Fibroblast of lung (primary cell): Measurements from ENCODE around the gene BLTP3B. TPM values are rescaled to one million over a fixed set of nuclear protein-coding genes. Genes with fewer than 3 reads are reported as not detected.

ENCODE experiments used
- DNase-seq, 2 donors: peaks; one replicate each; pipeline versions ENCODE4 v3.0.0 to v3.0.0-alpha.2; 2010; ENCODE audit warnings: low read depth in 2 of 2
- H2AFZ ChIP-seq: 2 replicates; pipeline ENCODE4 v1.5.1; 2012; ENCODE audit warnings: low read length, control low read depth, inconsistent platforms
- H3K27ac ChIP-seq: 2 replicates; pipeline ENCODE4 v1.5.1; 2011; ENCODE audit warnings: low read length, control low read depth; ENCODE audit not compliant: insufficient read depth
- H3K27me3 ChIP-seq: 2 replicates; pipeline ENCODE4 v1.5.1; 2011; ENCODE audit warnings: mild to moderate bottlenecking, low read length; ENCODE audit not compliant: control insufficient read depth, insufficient read depth
- H3K36me3 ChIP-seq: 2 replicates; pipeline ENCODE4 v1.5.1; 2011; ENCODE audit warnings: low read length; ENCODE audit not compliant: control insufficient read depth, insufficient read depth
- H3K4me1 ChIP-seq: 2 replicates; pipeline ENCODE4 v1.5.1; 2011; ENCODE audit warnings: low read length; ENCODE audit not compliant: control insufficient read depth, insufficient read depth; ENCODE audit errors: extremely low read depth
- H3K4me2 ChIP-seq: 2 replicates; pipeline ENCODE4 v1.5.1; 2011; ENCODE audit warnings: low read length, control low read depth; ENCODE audit not compliant: insufficient read depth; ENCODE audit errors: extremely low read depth
- H3K4me3 ChIP-seq, 4 experiments: fragments of 200-600 bp in 1 of 4; sonication (generic) in 1 of 4; replicated peaks in 1 of 4; 2 replicates each; pipeline ENCODE4 v1.5.1; 2011 to 2016; ENCODE audit warnings: low read length in 4 of 4, low read depth in 3 of 4, mild to moderate bottlenecking in 3 of 4, control low read depth in 2 of 4, inconsistent platforms in 1 of 4, mixed read lengths in 1 of 4; ENCODE audit not compliant: insufficient read depth in 1 of 4; ENCODE audit errors: control extremely low read depth in 1 of 4
- H3K79me2 ChIP-seq: 2 replicates; pipeline ENCODE4 v1.5.1; 2012; ENCODE audit warnings: mild to moderate bottlenecking, low read length, inconsistent platforms; ENCODE audit not compliant: control insufficient read depth, insufficient read depth
- H3K9ac ChIP-seq: 2 replicates; pipeline ENCODE4 v1.5.1; 2011; ENCODE audit warnings: mild to moderate bottlenecking, low read length, control low read depth; ENCODE audit not compliant: insufficient read depth
- H3K9me3 ChIP-seq: 2 replicates; pipeline ENCODE4 v1.5.1; 2012; ENCODE audit warnings: low read depth, low read length; ENCODE audit not compliant: control insufficient read depth, insufficient read depth
- H4K20me1 ChIP-seq: 2 replicates; pipeline ENCODE4 v1.5.1; 2011; ENCODE audit warnings: low read length; ENCODE audit not compliant: control insufficient read depth, insufficient read depth; ENCODE audit errors: extremely low read depth
- EZH2 ChIP-seq: IDR thresholded peaks from 2 replicates; pipeline ENCODE4 v1.5.1; 2012; ENCODE audit warnings: low read length, control low read depth, mild to moderate bottlenecking; ENCODE audit errors: missing control alignments
- polyA plus RNA-seq, 2 donors: library from polyadenylated mRNA; depleted of rRNA in 1 of 2; stranded (reverse) in 1 of 2; unstranded in 1 of 2; fragments of >200 nt; gene quantifications; 2 replicates each; pipeline ENCODE4 v1.2.1, GENCODE V29; 2011 to 2012; ENCODE audit warnings: missing spikeins in 1 of 2
- total RNA-seq: library from RNA; depleted of rRNA; stranded (reverse); fragments of >200 nt; gene quantifications from 2 replicates; pipeline ENCODE4 v1.2.1, GENCODE V29; 2014
- TF ChIP-seq, protein P1 (sequence below), 2 donors: IDR thresholded peaks in 1 of 2; conservative IDR thresholded peaks in 1 of 2; 1 replicate in 1 of 2; 2 replicates in 1 of 2; pipeline ENCODE4 v1.5.1; 2011 to 2012; ENCODE audit warnings: low read length in 2 of 2, control low read depth in 1 of 2, inconsistent platforms in 1 of 2, low read depth in 1 of 2, mild to moderate bottlenecking in 1 of 2

The BLTP3B gene
- total and polyA plus RNA-seq, 2 donors (not counting 1 experiment from before 2014, with no cell fraction given), result 30.0 to 44.4 TPM

DNA sequence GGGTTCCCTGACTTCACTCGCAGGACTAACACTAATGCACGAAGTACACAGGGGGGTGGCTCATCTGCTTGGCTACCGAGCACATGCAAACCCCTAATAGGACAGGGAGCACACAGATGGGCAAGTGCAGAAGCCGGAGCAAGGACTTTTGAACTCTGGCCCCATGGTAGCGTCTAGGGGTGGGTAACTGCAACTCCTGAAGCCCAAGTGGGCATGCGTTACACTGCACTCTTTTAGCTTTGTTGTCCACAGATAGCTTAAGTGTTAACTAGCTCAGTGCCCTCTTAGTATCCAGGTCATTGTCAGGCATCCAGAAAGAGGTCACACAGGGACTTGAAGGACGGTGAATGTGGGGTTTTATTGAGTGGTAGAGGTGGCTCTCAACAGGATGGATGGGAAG is 3.0 kb upstream of the BLTP3B start:
- Histone ChIP-seq H3K4me1 (no peaks in the 10 kb centered on the region), H3K36me3 (no peaks in the 10 kb centered on the region), H3K4me3 (no peak overlapping the region), H4K20me1 (no peaks in the 10 kb centered on the region), H3K27ac (no peak overlapping the region), H3K9ac (no peak overlapping the region), H3K79me2 (peaks cover 16% of the 10 kb centered on the region), H3K9me3 (no peaks in the 10 kb centered on the region), H2AFZ (no peak overlapping the region), H3K4me2 (no peak overlapping the region), H3K27me3 (no peaks in the 10 kb centered on the region)
- no peak for TF ChIP-seq EZH2
- TF ChIP-seq, protein P1, sequence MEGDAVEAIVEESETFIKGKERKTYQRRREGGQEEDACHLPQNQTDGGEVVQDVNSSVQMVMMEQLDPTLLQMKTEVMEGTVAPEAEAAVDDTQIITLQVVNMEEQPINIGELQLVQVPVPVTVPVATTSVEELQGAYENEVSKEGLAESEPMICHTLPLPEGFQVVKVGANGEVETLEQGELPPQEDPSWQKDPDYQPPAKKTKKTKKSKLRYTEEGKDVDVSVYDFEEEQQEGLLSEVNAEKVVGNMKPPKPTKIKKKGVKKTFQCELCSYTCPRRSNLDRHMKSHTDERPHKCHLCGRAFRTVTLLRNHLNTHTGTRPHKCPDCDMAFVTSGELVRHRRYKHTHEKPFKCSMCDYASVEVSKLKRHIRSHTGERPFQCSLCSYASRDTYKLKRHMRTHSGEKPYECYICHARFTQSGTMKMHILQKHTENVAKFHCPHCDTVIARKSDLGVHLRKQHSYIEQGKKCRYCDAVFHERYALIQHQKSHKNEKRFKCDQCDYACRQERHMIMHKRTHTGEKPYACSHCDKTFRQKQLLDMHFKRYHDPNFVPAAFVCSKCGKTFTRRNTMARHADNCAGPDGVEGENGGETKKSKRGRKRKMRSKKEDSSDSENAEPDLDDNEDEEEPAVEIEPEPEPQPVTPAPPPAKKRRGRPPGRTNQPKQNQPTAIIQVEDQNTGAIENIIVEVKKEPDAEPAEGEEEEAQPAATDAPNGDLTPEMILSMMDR (conservative IDR thresholded peaks at IDR 0.05 in 1 of 2, IDR thresholded peaks at IDR 0.05 in 1 of 2; ENCODE audit: low read depth in 1 of 2, low read length in 2 of 2), result no peak
- no peak for DNase-seq

DNA sequence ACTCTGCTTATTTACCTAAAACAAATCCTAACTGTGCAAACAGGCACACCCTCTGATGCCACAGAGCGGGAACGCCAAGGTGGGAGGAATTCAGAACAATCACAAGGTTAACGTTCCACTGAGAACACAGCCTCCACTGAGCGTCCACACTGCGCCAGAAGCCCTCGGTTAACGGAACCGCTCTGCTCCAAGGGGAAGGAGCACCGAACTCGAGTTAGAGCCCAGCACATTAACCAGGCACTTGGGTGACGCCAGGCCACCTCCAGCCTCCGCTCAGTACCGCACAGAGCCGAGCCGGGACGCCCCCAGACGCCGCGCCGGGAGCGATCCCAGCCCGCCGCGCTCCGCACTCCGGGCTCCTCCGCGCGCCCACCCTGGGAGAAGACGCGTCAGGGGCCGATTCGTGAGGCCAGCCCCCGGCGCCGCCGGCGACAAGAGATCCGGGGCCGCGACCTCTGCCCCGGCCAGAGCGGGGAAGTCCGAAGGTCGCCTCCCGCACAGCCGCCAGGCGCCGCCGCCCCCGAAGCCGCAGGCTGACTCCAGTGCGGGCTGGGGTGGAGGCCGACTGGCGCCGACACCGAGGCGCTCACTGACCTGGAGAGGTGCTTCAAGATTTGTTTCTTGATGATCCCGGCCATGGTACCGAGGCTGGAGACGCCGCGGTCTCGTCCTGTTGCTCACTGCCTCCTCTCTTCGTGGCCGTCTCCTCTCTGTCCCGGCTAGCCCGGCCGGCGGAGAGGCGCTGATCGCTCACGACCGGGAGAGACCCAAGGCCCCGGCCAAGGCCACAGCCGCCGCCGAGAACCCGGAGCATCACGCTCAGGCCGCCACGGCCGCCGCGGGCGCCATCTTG is 450 bp downstream of the BLTP3B start:
- peaks cover 47% of the 10 kb centered on the region for H3K79me2 ChIP-seq
- H3K9ac ChIP-seq, result peak overlapping the region; percentile 97
- TF ChIP-seq, protein P1 (conservative IDR thresholded peaks at IDR 0.05 in 1 of 2, IDR thresholded peaks at IDR 0.05 in 1 of 2; ENCODE audit: low read depth in 1 of 2, low read length in 2 of 2), result no peak
- no peak for TF ChIP-seq EZH2
- H2AFZ ChIP-seq, result peak overlapping the region; percentile 95
- H3K27me3 ChIP-seq, result no peaks in the 10 kb centered on the region
- no peaks in the 10 kb centered on the region for H4K20me1 ChIP-seq
- H3K4me2 ChIP-seq, result peak overlapping the region; percentile 76
- peak overlapping the region; percentile 98 for H3K27ac ChIP-seq
- H3K9me3 ChIP-seq, result no peaks in the 10 kb centered on the region
- H3K4me3 ChIP-seq, result peak overlapping the region; percentile 77 to 98 (median 94)
- H3K36me3 ChIP-seq, result no peaks in the 10 kb centered on the region
- no peak for DNase-seq
- H3K4me1 ChIP-seq, result no peaks in the 10 kb centered on the region

DNA sequence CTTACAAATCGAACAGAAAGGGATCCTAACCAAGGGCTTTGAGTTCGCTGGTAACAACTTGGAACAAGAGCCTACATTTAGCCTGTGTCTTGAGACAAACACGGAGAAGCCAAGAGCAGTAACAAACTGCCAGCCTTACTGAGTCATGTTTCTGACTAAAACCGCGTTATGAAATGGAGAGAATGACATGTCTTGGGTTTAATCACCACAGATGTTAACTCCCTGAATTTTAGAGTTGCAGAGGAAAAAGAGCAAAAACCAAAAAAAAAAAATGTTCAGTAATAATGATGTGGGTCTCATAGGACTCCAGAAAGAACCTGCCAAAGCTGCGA is 1.0 kb downstream of the BLTP3B start:
- Histone ChIP-seq H4K20me1 (no peaks in the 10 kb centered on the region), H3K9me3 (no peaks in the 10 kb centered on the region), H3K9ac (peak overlapping the region; percentile 97), H3K4me2 (peak overlapping the region; percentile 76), H3K27ac (peak overlapping the region; percentile 98), H3K36me3 (no peaks in the 10 kb centered on the region), H3K4me3 (peak overlapping the region; percentile 77 to 98 (median 94)), H3K79me2 (peaks cover 53% of the 10 kb centered on the region), H3K4me1 (no peaks in the 10 kb centered on the region), H2AFZ (peak overlapping the region; percentile 95), H3K27me3 (no peaks in the 10 kb centered on the region)
- no peak for TF ChIP-seq EZH2
- TF ChIP-seq, protein P1 (conservative IDR thresholded peaks at IDR 0.05 in 1 of 2, IDR thresholded peaks at IDR 0.05 in 1 of 2; ENCODE audit: low read depth in 1 of 2, low read length in 2 of 2), result no peak
- peak; percentile 91 to 92 for DNase-seq
